Activated naive CD8-positive, alpha-beta T cell (primary cell): ENCODE results near the gene RPE65.
"Not testable (repeated sequence)": the region's sequence is repeated elsewhere in the genome, so short reads cannot be mapped to it uniquely, and the experiment has no call there.

Source experiments
- H3K27ac Mint-ChIP-seq: one replicate; pipeline ENCODE4 v1.8.0; 2021; ENCODE audit warnings: mixed read lengths
- H3K27me3 Mint-ChIP-seq: one replicate; pipeline ENCODE4 v1.8.0; 2021; ENCODE audit warnings: mixed read lengths
- H3K36me3 Mint-ChIP-seq: one replicate; pipeline ENCODE4 v1.8.0; 2021; ENCODE audit warnings: mixed read lengths
- H3K4me1 Mint-ChIP-seq: one replicate; pipeline ENCODE4 v1.8.0; 2021; ENCODE audit warnings: low read depth, mixed read lengths
- H3K4me3 Mint-ChIP-seq: one replicate; pipeline ENCODE4 v1.8.0; 2021; ENCODE audit warnings: mild to moderate bottlenecking, mixed read lengths
- H3K9me3 Mint-ChIP-seq: one replicate; pipeline ENCODE4 v1.8.0; 2021; ENCODE audit warnings: low read depth, mixed read lengths

The RPE65 gene

GRCh38 chr1:68429233-68429808 lies 20.4 kb downstream of the RPE65 start:
- Mint-ChIP-seq H3K36me3 (no peaks in the 10 kb centered on the region), H3K27ac (no peak overlapping the region), H3K27me3 (no peaks in the 10 kb centered on the region), H3K9me3 (no peaks in the 10 kb centered on the region), H3K4me3 (no peak overlapping the region), H3K4me1 (no peaks in the 10 kb centered on the region)

GRCh38 chr1:68426594-68426993 lies 23.2 kb downstream of the RPE65 start:
- Mint-ChIP-seq H3K4me3 (no peak overlapping the region), H3K4me1 (no peaks in the 10 kb centered on the region)

GRCh38 chr1:68421350-68421749 lies 28.4 kb downstream of the RPE65 start:
- Mint-ChIP-seq H3K27me3 (peaks cover under 1% of the 10 kb centered on the region), H3K36me3 (no peaks in the 10 kb centered on the region), H3K4me1 (no peaks in the 10 kb centered on the region), H3K27ac (no peak overlapping the region), H3K4me3 (no peak overlapping the region), H3K9me3 (no peaks in the 10 kb centered on the region)

More at GRCh38 chr1:68426594-68426993, 23.2 kb downstream of the RPE65 start:
- no peaks in the 10 kb centered on the region for H3K27me3 Mint-ChIP-seq
- H3K36me3 Mint-ChIP-seq: no peaks in the 10 kb centered on the region
- no peaks in the 10 kb centered on the region for H3K9me3 Mint-ChIP-seq
- H3K27ac Mint-ChIP-seq: no peak overlapping the region

- Mint-ChIP-seq H3K27me3 (no peaks in the 10 kb centered on the region), H3K36me3 (no peaks in the 10 kb centered on the region), H3K27ac (no peak overlapping the region), H3K9me3 (no peaks in the 10 kb centered on the region), H3K4me3 (no peak overlapping the region), H3K4me1 (no peaks in the 10 kb centered on the region)
Observed at GRCh38 chr1:68409426-68409825, 40.3 kb downstream of the RPE65 start.

GRCh38 chr1:68401506-68401905 lies 48.2 kb downstream of the RPE65 start:
- no peaks in the 10 kb centered on the region for H3K9me3 Mint-ChIP-seq

GRCh38 chr1:68395575-68395974 lies 54.2 kb downstream of the RPE65 start:
- not testable (repeated sequence) for H3K4me3 Mint-ChIP-seq, H3K4me1 Mint-ChIP-seq, H3K9me3 Mint-ChIP-seq, H3K27ac Mint-ChIP-seq, H3K27me3 Mint-ChIP-seq, H3K36me3 Mint-ChIP-seq

More at GRCh38 chr1:68401506-68401905, 48.2 kb downstream of the RPE65 start:
- Mint-ChIP-seq H3K36me3 (no peaks in the 10 kb centered on the region), H3K4me3 (no peak overlapping the region), H3K27ac (no peak overlapping the region), H3K4me1 (no peaks in the 10 kb centered on the region), H3K27me3 (no peaks in the 10 kb centered on the region)

- H3K9me3 Mint-ChIP-seq, H3K36me3 Mint-ChIP-seq, H3K27ac Mint-ChIP-seq, H3K4me3 Mint-ChIP-seq, H3K4me1 Mint-ChIP-seq, H3K27me3 Mint-ChIP-seq: not testable (repeated sequence)
Observed at GRCh38 chr1:68392474-68392873, 57.3 kb downstream of the RPE65 start.

- not testable (repeated sequence) for H3K27ac Mint-ChIP-seq, H3K4me1 Mint-ChIP-seq, H3K27me3 Mint-ChIP-seq, H3K36me3 Mint-ChIP-seq, H3K9me3 Mint-ChIP-seq, H3K4me3 Mint-ChIP-seq
Observed at GRCh38 chr1:68385798-68386524, 63.8 kb downstream of the RPE65 start.

- no peaks in the 10 kb centered on the region for H3K36me3 Mint-ChIP-seq
- no peak overlapping the region for H3K27ac Mint-ChIP-seq
- no peak overlapping the region for H3K4me3 Mint-ChIP-seq
- H3K9me3 Mint-ChIP-seq: no peaks in the 10 kb centered on the region
- H3K27me3 Mint-ChIP-seq: no peaks in the 10 kb centered on the region
- H3K4me1 Mint-ChIP-seq: no peaks in the 10 kb centered on the region
Observed at GRCh38 chr1:68384872-68385411, 64.8 kb downstream of the RPE65 start.

GRCh38 chr1:68384321-68384813 lies 65.4 kb downstream of the RPE65 start:
- Mint-ChIP-seq H3K9me3 (no peaks in the 10 kb centered on the region), H3K27me3 (no peaks in the 10 kb centered on the region), H3K36me3 (no peaks in the 10 kb centered on the region), H3K27ac (no peak overlapping the region), H3K4me3 (no peak overlapping the region), H3K4me1 (no peaks in the 10 kb centered on the region)

GRCh38 chr1:68383092-68383491 lies 66.7 kb downstream of the RPE65 start:
- Mint-ChIP-seq H3K4me1 (no peaks in the 10 kb centered on the region), H3K9me3 (no peaks in the 10 kb centered on the region), H3K27ac (no peak overlapping the region), H3K4me3 (no peak overlapping the region), H3K36me3 (no peaks in the 10 kb centered on the region), H3K27me3 (no peaks in the 10 kb centered on the region)

- H3K9me3 Mint-ChIP-seq: no peaks in the 10 kb centered on the region
- no peaks in the 10 kb centered on the region for H3K4me1 Mint-ChIP-seq
Observed at GRCh38 chr1:68379085-68379478, 70.7 kb downstream of the RPE65 start.

More at GRCh38 chr1:68379085-68379478, 70.7 kb downstream of the RPE65 start:
- H3K36me3 Mint-ChIP-seq: no peaks in the 10 kb centered on the region
- H3K4me3 Mint-ChIP-seq: no peak overlapping the region
- H3K27ac Mint-ChIP-seq: no peak overlapping the region
- no peaks in the 10 kb centered on the region for H3K27me3 Mint-ChIP-seq
